ENCODE measurements around the gene VEZF1. TPM values are rescaled to one million over a fixed set of nuclear protein-coding genes. Genes with fewer than 3 reads are reported as not detected.

VEZF1 gene
- total and polyA plus RNA-seq, 7 donors, result 30.6 to 92.5 (median 50.5) TPM

DNA sequence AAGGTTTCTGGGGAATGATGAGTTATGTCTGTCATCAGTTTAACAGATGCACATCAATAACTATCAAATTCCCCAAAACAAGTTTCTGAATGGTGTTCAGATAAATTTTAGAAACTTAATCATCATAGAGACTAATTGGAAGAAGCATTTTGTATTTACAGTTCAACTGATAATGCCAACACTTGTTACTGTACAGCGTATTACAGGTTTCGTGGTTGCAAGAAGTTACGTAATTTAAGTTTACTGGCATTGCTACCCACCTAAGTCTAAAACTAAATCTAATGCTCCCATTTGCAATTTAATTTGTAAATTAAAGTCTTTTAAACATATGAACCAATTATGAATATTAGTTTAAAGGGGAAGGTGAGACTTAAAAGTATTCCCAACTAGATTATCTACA, 16.0 kb upstream of the VEZF1 start:
- peaks cover 68% of the 10 kb centered on the region for H3K4me1 ChIP-seq
- H3K27ac ChIP-seq, result peak overlapping the region; percentile 97
- no peaks in the 10 kb centered on the region for H3K27me3 ChIP-seq (ENCODE audit: insufficient read depth in 3 of 3, low read length in 2 of 3)
- WGBS, 3 donors, result 64 to 93% (median 68%) methylated on average over 3 of the region's 3 CpGs
- intact Hi-C loops (cut with DNase I), result no loop called here
- no peak for DNase-seq
- peaks cover 18 to 71% of the 10 kb centered on the region in 2 donors for H3K36me3 ChIP-seq (ENCODE audit: insufficient read depth in 1 of 2, low read depth in 1 of 2)
- no peak for ATAC-seq
- peak overlapping the region; percentile 98 for H3K4me3 ChIP-seq
- TF ChIP-seq, protein P1, sequence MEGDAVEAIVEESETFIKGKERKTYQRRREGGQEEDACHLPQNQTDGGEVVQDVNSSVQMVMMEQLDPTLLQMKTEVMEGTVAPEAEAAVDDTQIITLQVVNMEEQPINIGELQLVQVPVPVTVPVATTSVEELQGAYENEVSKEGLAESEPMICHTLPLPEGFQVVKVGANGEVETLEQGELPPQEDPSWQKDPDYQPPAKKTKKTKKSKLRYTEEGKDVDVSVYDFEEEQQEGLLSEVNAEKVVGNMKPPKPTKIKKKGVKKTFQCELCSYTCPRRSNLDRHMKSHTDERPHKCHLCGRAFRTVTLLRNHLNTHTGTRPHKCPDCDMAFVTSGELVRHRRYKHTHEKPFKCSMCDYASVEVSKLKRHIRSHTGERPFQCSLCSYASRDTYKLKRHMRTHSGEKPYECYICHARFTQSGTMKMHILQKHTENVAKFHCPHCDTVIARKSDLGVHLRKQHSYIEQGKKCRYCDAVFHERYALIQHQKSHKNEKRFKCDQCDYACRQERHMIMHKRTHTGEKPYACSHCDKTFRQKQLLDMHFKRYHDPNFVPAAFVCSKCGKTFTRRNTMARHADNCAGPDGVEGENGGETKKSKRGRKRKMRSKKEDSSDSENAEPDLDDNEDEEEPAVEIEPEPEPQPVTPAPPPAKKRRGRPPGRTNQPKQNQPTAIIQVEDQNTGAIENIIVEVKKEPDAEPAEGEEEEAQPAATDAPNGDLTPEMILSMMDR (IDR thresholded peaks at IDR 0.05), result no peak
- no peaks in the 10 kb centered on the region for H3K9me3 ChIP-seq

DNA sequence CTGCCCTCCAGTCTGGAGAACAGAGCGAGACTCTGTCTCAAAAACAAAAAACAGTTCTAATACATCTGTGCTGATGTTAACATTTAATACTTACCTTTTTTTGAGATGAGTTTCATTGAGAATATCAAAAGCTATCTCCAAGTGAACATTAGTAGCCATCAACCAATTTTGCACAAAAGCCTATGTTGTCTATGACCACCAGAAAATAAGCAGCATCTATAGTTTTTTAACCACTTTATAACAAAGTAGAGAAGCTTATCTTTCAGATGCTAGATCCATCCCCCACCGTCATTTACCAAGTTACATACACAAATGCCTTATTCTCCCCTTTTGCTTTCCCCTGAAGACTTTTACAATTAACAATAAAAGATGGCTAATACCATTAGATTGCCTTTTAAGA, 14.9 kb upstream of the VEZF1 start:
- 93 to 94% (median 93%) methylated on average over 2 of the region's 2 CpGs for WGBS, 3 donors
- H3K9me3 ChIP-seq, result no peaks in the 10 kb centered on the region
- intact Hi-C loops (cut with DNase I), result no loop called here
- H3K36me3 ChIP-seq (ENCODE audit: insufficient read depth in 1 of 2, low read depth in 1 of 2), result peaks cover 22 to 81% of the 10 kb centered on the region in 2 donors
- DNase-seq (no peak), ATAC-seq (no peak)
- TF ChIP-seq, protein P1 (IDR thresholded peaks at IDR 0.05), result no peak
- peaks cover 65% of the 10 kb centered on the region for H3K4me1 ChIP-seq
- no peak overlapping the region for H3K27ac ChIP-seq
- no peaks in the 10 kb centered on the region for H3K27me3 ChIP-seq (ENCODE audit: insufficient read depth in 3 of 3, low read length in 2 of 3)
- H3K4me3 ChIP-seq, result peak overlapping the region; percentile 98

DNA sequence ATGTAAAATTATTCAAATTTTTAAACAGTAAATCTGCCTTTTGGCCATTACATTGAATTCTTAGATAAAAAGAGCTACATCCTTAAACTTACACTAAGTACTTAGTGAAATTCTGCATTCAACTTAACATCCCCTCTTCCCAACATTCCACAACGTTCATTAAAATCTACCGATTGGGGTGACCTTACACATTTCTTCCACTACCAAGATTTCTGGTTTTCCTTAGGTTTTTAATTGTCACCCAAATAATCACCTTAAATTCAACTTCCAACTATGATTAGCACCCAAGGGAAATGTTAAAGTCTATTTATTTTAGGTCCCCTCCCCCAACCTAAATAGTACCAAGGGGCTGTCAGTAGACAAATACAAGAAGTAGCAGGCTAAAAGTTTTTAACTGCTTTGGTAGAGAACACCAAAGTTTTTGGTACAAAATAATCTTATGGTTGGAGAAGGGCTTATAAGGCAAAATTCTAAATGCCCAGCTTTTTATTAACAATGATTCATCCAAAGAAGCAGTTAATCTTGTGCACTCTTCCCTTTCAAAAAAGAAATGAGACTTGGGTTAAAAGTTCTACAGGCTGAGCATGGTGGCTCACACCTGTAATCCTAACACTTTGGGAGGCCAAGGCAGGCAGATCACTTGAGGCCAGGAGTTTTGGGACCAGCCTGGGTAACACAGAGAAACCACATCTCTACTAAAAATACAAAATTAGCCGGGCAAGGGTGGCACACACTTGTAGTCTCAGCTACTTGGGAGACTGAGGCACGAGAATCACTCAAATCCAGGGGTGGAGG, 14.3 kb upstream of the VEZF1 start:
- TF ChIP-seq, protein P1 (IDR thresholded peaks at IDR 0.05), result no peak
- Histone ChIP-seq H3K27me3 (ENCODE audit: insufficient read depth in 3 of 3, low read length in 2 of 3) (no peaks in the 10 kb centered on the region), H3K9me3 (no peaks in the 10 kb centered on the region), H3K27ac (peak overlapping the region; percentile 47), H3K4me1 (peaks cover 63% of the 10 kb centered on the region), H3K36me3 (ENCODE audit: insufficient read depth in 1 of 2, low read depth in 1 of 2) (peaks cover 22 to 87% of the 10 kb centered on the region in 2 donors), H3K4me3 (no peak overlapping the region)
- WGBS, 3 donors, result 57 to 73% (median 61%) methylated on average over 4 of the region's 4 CpGs
- intact Hi-C loops (cut with DNase I), result no loop called here
- DNase-seq (no peak), ATAC-seq (no peak)

DNA sequence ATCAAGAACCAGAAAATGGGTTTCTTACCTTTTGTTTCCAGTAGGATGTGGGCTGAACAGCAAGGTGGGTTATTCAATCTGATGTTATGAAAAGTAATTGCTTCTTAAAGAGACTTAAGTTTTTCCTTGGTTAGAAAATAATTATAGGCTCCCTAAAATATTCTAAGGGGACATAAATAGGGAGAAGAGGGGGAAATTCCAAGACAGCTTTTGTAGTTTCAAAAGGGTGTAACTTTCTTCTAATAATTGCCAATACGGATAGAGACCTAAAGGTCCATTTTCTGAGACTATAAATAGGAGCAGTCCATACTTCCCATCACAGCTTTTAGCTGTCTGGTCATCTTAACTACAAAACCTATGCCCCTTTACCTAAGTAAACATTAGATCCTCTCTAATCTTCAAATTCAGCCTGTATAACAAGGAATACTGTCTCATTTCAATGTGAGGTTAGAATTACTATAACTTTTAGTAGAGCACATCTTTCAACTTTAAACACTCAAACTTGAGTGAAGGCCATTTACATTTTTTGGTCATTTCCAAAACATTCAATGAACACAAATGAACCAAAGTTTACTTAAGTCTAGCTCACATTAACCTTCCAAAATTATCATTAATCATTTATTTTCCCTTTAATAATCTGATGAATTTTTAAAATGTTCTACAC, 13.5 kb upstream of the VEZF1 start:
- Histone ChIP-seq H3K36me3 (ENCODE audit: insufficient read depth in 1 of 2, low read depth in 1 of 2) (peaks cover 22 to 94% of the 10 kb centered on the region in 2 donors), H3K4me1 (peaks cover 63% of the 10 kb centered on the region), H3K27ac (peak overlapping the region; percentile 47), H3K27me3 (ENCODE audit: insufficient read depth in 3 of 3, low read length in 2 of 3) (no peaks in the 10 kb centered on the region), H3K9me3 (no peaks in the 10 kb centered on the region), H3K4me3 (no peak overlapping the region)
- 16 to 25% (median 18%) methylated on average over 1 of the region's 1 CpG for WGBS, 3 donors
- TF ChIP-seq, protein P1 (IDR thresholded peaks at IDR 0.05), result no peak
- no peak for DNase-seq
- no peak for ATAC-seq
- intact Hi-C loops (cut with DNase I), result no loop called here
